GM12878 (cell line): ENCODE results near the gene STK38. TPM values are rescaled to one million over a fixed set of nuclear protein-coding genes. Genes with fewer than 3 reads are reported as not detected.

Experiments used
- ATAC-seq: fragments of 200-7000 bp; cut with Tn5 transposase; 3 replicates; pipeline ENCODE4 v1.9.1; 2020; ENCODE audit warnings: mild to moderate bottlenecking, moderate library complexity
- BruUV-seq: library from RNA; stranded (reverse); fragments of 400-500 nt; replicated peaks from 2 replicates; lab custom pipeline; 2021; lab: Mats Ljungman, UMichigan
- CTCF ChIA-PET: fragments of 300-600 bp; sonication (Branson Sonifier 250); formaldehyde crosslinking; extraction: SDS; loops from one replicate; lab custom pipeline; 2021; ENCODE audit warnings: inconsistent platforms; lab: Yijun Ruan, JAX
- POLR2A ChIA-PET: fragments of 350-600 bp; formaldehyde crosslinking; extraction: SDS; loops from one replicate; lab custom pipeline; 2021; ENCODE audit warnings: inconsistent platforms; lab: Charles Lee
- RAD21 ChIA-PET: fragments of 300-600 bp; sonication (Branson Sonifier 250); formaldehyde crosslinking; loops from one replicate; lab custom pipeline; 2023; ENCODE audit warnings: antibody characterized with exemption; ENCODE audit not compliant: unreplicated experiment; lab: Charles Lee
- SMC1A ChIA-PET: fragments of 300-600 bp; sonication (Branson Sonifier 250); formaldehyde crosslinking; loops from one replicate; lab custom pipeline; 2023; ENCODE audit not compliant: unreplicated experiment, uncharacterized antibody; lab: Charles Lee
- DNase-seq: peaks from one replicate; pipeline ENCODE4 v3.0.0-alpha.2; 2011; ENCODE audit warnings: low read depth, low spot score
- FAIRE-seq: peaks from 3 replicates; lab custom pipeline; 2011; peaks lifted over from hg19 to GRCh38; lab: Jason Lieb, UNC
- H2AFZ ChIP-seq: 2 replicates; pipeline ENCODE4 v1.6.0; 2011; ENCODE audit warnings: low read depth, low read length, control low read depth; ENCODE audit not compliant: control insufficient read depth
- H3K27ac ChIP-seq: 2 replicates; pipeline ENCODE4 v1.5.1; 2011; ENCODE audit warnings: control low read depth; ENCODE audit not compliant: control insufficient read depth, insufficient read depth
- H3K27me3 ChIP-seq, 2 experiments: replicated peaks in 1 of 2; 2 replicates each; pipeline versions ENCODE4 v1.6.0 to v1.6.1; 2011; ENCODE audit warnings: low read length in 1 of 2; ENCODE audit not compliant: control insufficient read depth in 2 of 2, insufficient read depth in 2 of 2
- H3K36me3 ChIP-seq, 2 experiments: 2 replicates each; pipeline ENCODE4 v1.5.1; 2011; ENCODE audit warnings: low read length in 1 of 2; ENCODE audit not compliant: control insufficient read depth in 2 of 2, insufficient read depth in 2 of 2
- H3K4me1 ChIP-seq: 2 replicates; pipeline ENCODE4 v1.6.1; 2011; ENCODE audit warnings: mild to moderate bottlenecking, low read length, moderate library complexity, mixed read lengths; ENCODE audit not compliant: control insufficient read depth, insufficient read depth
- H3K4me2 ChIP-seq: 2 replicates; pipeline ENCODE4 v1.6.0; 2011; ENCODE audit warnings: control low read depth; ENCODE audit not compliant: control insufficient read depth, insufficient read depth
- H3K4me3 ChIP-seq: fragments of 200-600 bp; sonication (generic); 2 replicates; pipeline ENCODE4 v1.5.1; 2016
- H3K79me2 ChIP-seq: 2 replicates; pipeline ENCODE4 v1.6.0; 2011; ENCODE audit warnings: low read length; ENCODE audit not compliant: control insufficient read depth, insufficient read depth
- H3K9ac ChIP-seq: 2 replicates; pipeline ENCODE4 v1.8.0; 2011; ENCODE audit warnings: low read length, control low read depth, mixed read lengths; ENCODE audit not compliant: control insufficient read depth, insufficient read depth
- H3K9me3 ChIP-seq: replicated peaks from 3 replicates; pipeline ENCODE4 v1.5.1; 2011; ENCODE audit warnings: mild to moderate bottlenecking, low read length; ENCODE audit not compliant: control insufficient read depth, insufficient read depth
- H4K20me1 ChIP-seq: 2 replicates; pipeline ENCODE4 v1.6.0; 2011; ENCODE audit not compliant: control insufficient read depth, insufficient read depth
- ATF7 ChIP-seq: fragments of 450-650 bp; IDR thresholded peaks from 2 replicates; pipeline ENCODE4 v1.6.1; 2016; ENCODE audit warnings: low read depth, mild to moderate bottlenecking
- BMI1 ChIP-seq: fragments of 450-650 bp; IDR thresholded peaks from 2 replicates; pipeline ENCODE4 v1.6.1; 2016; ENCODE audit warnings: mild to moderate bottlenecking, moderate library complexity, borderline replicate concordance
- ELK1 ChIP-seq: IDR thresholded peaks from 2 replicates; pipeline ENCODE4 v1.6.1; 2012; ENCODE audit warnings: low read depth, low read length, improper control_type of control experiment
- EZH2 ChIP-seq: IDR thresholded peaks from 2 replicates; pipeline ENCODE4 v1.6.1; 2012; ENCODE audit warnings: low read depth, mild to moderate bottlenecking, control low read depth, inconsistent platforms, low read length, borderline replicate concordance; ENCODE audit not compliant: control insufficient read depth
- PRDM15 ChIP-seq: fragments of 450-650 bp; formaldehyde crosslinking; IDR thresholded peaks from 2 replicates; pipeline ENCODE4 v1.4.0; 2020; ENCODE audit warnings: mild to moderate bottlenecking, moderate library complexity
- RAD21 ChIP-seq: IDR thresholded peaks from 2 replicates; pipeline ENCODE4 v1.6.1; 2011; ENCODE audit warnings: mild to moderate bottlenecking, low read depth, low read length, moderate library complexity; ENCODE audit not compliant: insufficient read depth
- RFX5 ChIP-seq: IDR thresholded peaks from 2 replicates; pipeline ENCODE4 v1.6.1; 2011; ENCODE audit warnings: low read depth, low read length, improper control_type of control experiment
- SP1 ChIP-seq: IDR thresholded peaks from one replicate; pipeline ENCODE4 v1.6.1; 2011; ENCODE audit warnings: low read depth, low read length
- WGBS: methylation state at CpG from one replicate; pipeline ENCODE4 v1.1.6; 2016; ENCODE audit warnings: low lambda C conversion rate; ENCODE audit not compliant: insufficient replicate concordance, insufficient coverage; ENCODE audit errors: missing lambda C conversion rate; 5-methylcytosine and 5-hydroxymethylcytosine counted together
- in situ Hi-C: fragments of 300-500 bp; cut with MboI; formaldehyde crosslinking; loops from 9 replicates; pipeline ENCODE4 v1.14.3; 2018; ENCODE audit warnings: mixed read lengths
- intact Hi-C: fragments of 100-400 bp; cut with micrococcal nuclease; formaldehyde crosslinking; loops from one replicate; pipeline ENCODE4 v1.14.2; 2022; ENCODE audit not compliant: unreplicated experiment
- polyA plus RNA-seq, 11 experiments: library from polyadenylated mRNA; depleted of rRNA in 4 of 11; unstranded in 6 of 11; stranded (reverse) in 5 of 11; fragments of >200 nt; fragmentation: Nextera tagmentation in 4 of 11; fragmentation: Illumina TruSeq in 1 of 11; extraction: Ambion mirVana in 4 of 11; extraction: Trizol in 1 of 11; gene quantifications; 1 replicate in 1 of 11; 2 replicates in 10 of 11; pipeline versions ENCODE4 v1.2.1 to v1.2.3, GENCODE V29; 2011 to 2016; ENCODE audit warnings: inconsistent platforms in 2 of 11, missing spikeins in 2 of 11, low read depth in 1 of 11
- total RNA-seq, 4 experiments: library from RNA; depleted of rRNA in 3 of 4; stranded (reverse); fragments of >200 nt in 3 of 4; fragmentation: Illumina TruSeq in 1 of 4; extraction: Trizol in 1 of 4; gene quantifications; 2 replicates each; pipeline versions ENCODE4 v1.2.1 to v1.2.3, GENCODE V29; 2013 to 2021

STK38 gene
- total and polyA plus RNA-seq, 10 of the 15 experiments (the other 5 are each of a cell fraction or from before 2014, with no cell fraction given), result 4.1 to 18.7 (median 13.6) TPM

GRCh38 chr6:36515844-36516243 lies 31.4 kb downstream of the STK38 start:
- intact Hi-C loops (no loop called here), in situ Hi-C loops (no loop called here)
- Histone ChIP-seq H2AFZ (no peak overlapping the region), H3K4me2 (no peak overlapping the region), H3K79me2 (no peaks in the 10 kb centered on the region), H3K36me3 (peaks cover 2 to 21% of the 10 kb centered on the region in 2 experiments), H3K9ac (no peak overlapping the region), H4K20me1 (no peaks in the 10 kb centered on the region), H3K4me1 (peaks cover 3% of the 10 kb centered on the region; the same call in 1 of the 2 replicates), H3K9me3 (no peaks in the 10 kb centered on the region), H3K27ac (no peak overlapping the region), H3K27me3 (no peaks in the 10 kb centered on the region), H3K4me3 (no peak overlapping the region)
- TF ChIP-seq ATF7 (no peak), ELK1 (no peak), RAD21 (no peak), BMI1 (no peak), EZH2 (no peak), RFX5 (no peak), PRDM15 (CRISPR knock-in tag) (no peak), SP1 (no peak)
- CTCF ChIA-PET, result interaction anchor here (1.0 to 2.0 kb wide), 7 partner anchors 12 to 158 kb away, joined by 3 to 6 read pairs (median 3); no protein-coding TSS in a partner anchor
- RAD21 ChIA-PET, result interaction anchor here (1.0 to 1.7 kb wide), 2 partner anchors 28 to 91 kb away, joined by 3 to 6 read pairs; no protein-coding TSS in a partner anchor
- DNase-seq (no peak), FAIRE-seq (no peak), ATAC-seq (no peak)
- SMC1A ChIA-PET, result interaction anchor here (0.7 to 1.7 kb wide), 9 partner anchors 11 to 251 kb away, joined by 3 to 6 read pairs (median 3); no protein-coding TSS in a partner anchor
- WGBS, result 99% methylated on average over 3 of the region's 3 CpGs
- BruUV-seq, result no TSS peak
- POLR2A ChIA-PET, result interaction anchor here (0.7 to 1.3 kb wide), 3 partner anchors 29 to 84 kb away, joined by 4 to 7 read pairs (median 4); no protein-coding TSS in a partner anchor
